NCI-H146 treated with DMSO at 0.1 percent for 48 hours (cell line): Measurements from ENCODE around the gene RAB23.

Source experiments
- DNase-seq: peaks from one replicate; lab custom pipeline; 2025; ENCODE audit not compliant: unreplicated experiment; lab: John Stamatoyannopoulos, UW

RAB23 gene

DNA sequence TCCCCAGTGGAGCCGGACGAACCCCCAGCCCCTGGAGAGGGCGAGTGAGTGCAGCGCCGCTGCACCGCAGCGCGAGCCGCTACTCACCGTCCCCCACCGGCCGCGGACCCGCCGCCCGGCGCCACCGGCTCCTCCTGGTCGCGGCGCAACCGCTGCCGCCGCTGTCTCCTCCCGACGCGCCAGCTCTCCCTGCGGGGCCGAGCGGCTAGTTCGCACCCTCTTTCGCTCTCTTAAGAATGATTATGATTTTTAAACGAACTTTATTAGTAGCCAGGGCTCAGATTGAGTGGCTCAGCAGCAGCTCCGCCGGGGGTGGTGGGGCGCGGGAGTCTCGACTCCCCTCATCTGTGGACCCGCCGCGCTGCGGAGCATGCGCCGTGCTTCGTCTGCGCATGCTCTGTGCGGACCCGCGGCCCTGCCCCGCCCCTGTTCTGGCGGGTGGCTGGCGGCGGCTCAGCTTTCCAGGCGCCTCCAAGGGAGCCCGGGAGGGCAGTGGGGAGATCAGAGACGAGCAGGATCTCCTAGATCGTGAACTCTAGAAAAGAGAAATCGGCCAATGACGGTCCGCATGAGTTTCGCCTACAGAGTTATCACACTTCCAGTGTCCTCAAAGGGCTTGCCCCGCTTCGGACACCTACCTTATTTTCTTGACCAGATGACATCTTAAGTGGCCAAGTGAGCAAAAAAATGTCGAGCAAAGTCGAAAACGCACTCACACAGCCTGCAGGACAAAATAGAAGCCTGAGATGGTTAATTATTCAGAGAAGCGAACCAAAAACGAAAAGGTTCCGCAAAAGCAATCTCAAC is at the start of gene RAB23:
RAB23 (minus strand) TSS at position 372 of the 807 bp plus-strand sequence. CDS start 11,927 bp downstream, outside the sequence.
- DNase-seq = peak; percentile 69

DNA sequence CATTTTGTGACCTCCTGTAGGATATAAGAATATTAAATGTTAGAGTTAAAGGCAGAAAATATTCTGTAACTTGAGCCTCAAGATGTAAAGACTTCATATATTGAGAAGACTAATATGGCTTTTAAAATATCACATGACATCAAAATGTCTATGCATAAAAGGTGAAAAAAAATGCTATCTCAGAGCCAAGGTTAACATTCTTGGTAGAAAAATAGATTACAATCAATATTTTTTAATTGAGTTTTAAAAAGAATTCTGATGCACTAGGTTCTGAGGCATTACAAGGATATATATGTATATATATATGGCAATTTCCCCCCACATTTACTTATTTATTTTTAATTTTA is 46.2 kb upstream of the RAB23 start:
- no peak for DNase-seq

DNA sequence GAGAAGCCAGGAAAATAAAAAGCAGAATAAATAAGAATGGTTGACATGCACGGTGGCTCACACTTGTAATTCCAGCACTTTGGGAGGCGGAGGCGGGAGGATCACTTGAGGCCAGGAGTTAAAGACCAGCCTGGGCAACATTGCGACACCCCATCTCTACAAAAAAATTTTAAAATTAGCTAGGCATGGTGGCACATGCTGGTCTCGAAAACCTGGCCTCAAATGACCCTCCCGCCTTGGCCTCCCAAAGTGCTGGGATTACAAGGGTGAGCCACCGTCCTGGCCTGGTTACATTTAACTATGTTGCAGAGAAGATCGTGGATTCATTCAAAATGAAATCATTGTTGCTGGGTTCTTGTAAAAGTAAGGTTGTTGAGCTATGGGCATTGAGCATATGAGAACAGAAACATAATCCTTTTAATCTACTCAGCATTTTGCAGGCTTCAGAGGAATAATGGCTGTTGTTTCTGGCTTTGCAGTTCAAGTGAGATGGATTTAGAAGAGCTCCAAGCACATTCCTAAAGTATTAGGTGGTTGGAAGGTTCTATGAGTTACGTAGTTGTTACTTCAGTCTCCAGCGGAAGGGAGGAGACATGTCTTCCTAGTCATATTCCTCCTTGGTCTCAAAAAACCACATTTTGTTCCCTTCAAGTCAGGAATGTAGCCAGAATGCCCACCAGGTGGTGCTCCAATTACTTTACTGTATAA is 45.6 kb upstream of the RAB23 start:
- DNase-seq = no peak

DNA sequence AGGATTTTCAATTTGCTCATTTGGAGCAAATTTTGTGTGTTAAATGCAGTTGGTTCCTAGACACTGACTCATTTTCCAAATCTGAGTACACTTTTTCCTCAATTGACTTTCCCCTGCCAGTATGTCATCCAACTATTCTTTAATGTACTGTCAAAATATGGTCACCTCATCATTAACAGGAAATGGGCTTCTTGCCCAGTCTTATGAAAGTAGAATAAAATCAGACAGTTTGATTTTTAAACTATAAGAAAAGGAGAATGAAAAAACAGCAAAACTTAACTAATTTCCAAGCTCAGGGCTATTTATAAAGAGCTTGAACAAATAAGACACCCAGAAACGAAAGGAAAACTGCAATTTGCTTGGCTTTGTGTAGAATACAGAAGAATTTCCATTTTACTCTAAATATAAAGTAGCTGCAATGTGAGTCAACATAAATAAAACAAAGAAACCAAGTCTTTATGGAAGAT is 43.7 kb upstream of the RAB23 start:
- no peak for DNase-seq

DNA sequence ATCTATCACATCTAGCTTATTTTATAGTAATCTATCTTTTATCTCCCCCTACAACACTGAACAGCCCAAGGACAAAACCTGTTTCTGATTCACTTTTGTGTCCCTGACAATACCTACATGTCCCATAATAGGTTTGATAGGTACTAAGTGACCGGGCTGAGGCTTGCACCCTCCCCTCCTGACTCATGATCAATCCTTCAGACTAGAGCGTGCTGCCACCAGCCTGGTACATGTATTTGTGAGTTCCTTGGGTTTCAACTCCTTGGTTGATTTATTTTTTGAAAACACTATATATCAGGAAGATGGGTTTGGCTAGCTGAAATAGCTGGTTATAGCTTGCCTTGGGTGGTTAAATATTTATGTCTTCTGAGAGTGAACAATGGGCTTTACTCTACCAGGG is 41.6 kb upstream of the RAB23 start:
- DNase-seq = no peak

DNA sequence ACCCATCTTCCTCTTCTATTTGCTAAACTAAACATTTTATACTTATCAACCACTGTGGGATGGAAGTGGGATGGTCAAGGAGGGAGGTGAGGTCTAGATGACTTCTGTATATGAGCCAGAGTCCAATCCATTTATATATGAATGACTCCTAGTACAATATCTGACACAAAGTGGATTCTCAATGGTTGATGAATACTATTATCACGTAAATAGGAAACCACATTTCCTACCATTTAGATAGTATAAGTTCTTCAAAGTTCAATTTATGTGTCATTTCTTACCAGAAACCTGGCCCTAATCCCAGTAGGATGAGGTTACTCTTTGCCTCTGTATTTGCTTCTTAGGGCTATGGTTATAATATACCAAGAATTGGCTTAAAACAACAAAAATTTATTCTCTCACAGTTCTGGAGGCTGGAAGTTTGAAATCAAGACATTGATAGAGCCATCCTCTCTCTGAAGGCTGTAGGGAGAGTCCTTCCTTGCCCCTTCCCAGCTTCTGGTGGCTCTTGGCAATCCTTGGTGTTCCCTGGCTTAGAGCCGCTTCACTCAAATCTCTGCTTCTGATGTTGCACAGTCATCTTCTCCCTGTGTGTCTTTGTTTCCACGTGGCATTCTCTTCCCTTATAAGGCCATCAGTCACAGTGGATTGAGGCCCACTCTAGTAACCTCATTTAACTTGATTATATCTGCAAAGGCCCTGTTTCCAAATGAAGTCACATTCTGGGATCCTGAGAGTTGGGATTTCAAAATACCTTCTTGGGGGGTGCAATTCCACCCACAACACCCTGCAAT is 41.0 kb upstream of the RAB23 start:
- DNase-seq = no peak

DNA sequence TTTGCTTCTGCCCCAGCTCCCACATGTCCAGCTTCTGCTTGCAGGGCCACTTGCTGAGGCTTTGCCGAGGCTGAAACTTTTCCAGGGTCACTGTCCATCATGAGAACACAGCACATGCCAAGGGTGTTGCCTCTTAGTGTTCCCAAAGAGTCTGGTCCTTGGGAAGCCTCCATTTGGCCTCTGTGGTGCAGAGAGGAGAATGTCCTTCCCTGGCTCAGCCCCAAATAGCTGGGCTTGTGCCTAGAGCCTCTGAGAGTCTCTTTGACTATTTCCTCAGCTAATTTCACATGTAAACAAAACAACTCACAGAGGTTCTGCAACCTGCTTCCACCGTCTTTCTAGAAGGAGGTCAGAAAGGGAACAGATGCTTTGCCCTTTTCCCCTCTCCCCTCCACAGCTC is 40.4 kb upstream of the RAB23 start:
- no peak for DNase-seq

DNA sequence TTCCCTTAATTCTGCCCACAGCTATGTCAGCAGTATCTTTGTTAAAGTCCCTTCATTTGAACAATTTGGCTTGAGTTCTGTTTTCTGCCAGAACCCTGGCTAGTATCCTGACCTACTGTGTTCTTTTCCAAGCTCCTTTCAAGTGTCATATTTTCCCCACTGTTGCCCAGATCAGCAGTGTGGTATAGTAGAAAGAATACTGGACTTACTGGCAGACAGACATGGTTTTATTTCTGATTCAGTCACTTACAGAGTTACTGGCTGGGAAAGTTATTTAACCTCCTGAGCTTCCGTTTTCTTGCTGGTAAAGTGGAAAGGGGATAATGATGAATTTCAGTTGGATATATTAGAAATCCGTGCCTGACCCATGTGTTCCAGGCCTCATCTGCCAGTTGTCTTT is 39.8 kb upstream of the RAB23 start:
- DNase-seq = no peak

DNA sequence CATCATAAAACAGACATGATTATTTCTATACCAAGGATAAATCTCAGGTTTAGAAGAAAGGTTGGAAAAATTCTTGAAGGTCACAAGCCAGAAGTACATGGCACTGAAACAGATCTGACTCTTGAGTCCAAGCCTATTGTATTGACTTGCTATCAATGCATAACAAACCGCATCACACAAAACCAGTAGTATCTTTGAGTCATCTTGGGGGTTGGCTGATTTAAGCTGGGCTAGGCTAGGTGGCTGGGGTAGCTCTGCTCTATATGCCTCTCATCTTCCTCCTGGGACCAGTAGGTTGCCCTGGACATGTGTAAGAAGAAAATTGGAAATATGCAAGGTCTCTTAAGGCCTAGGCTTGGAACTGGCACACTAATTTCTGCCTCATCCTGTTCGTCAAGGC is 37.0 kb upstream of the RAB23 start:
- no peak for DNase-seq

DNA sequence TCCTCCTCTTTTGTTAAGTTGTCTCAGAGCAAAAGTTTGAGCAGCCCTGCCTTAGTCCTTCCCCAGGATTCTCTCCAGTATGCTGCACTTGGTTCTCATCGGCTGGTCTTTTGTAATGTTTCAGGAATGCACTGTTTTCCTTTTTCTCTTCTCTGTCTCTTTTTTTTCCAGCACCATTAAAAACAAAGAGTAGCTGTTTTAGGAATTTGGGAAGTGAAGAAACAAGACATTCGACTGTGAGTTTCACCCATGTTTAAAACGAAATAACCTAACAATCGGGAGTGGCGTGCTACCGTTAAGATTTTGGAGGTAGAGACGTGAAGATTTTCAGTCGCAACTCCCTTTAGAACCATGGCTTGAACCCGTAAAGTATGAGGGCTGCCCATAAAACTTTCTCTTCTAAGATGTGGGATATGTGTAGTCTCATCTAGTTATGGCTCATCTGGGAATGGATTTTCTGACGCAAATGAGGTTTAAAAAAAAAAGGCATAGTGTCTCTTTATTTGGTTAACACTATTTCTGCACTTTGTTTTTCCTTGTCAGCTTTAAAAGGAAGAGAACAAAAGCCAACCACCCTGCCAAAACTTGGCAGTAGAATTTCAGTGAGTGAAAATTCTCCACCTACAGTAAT is 35.9 kb upstream of the RAB23 start:
- no peak for DNase-seq

DNA sequence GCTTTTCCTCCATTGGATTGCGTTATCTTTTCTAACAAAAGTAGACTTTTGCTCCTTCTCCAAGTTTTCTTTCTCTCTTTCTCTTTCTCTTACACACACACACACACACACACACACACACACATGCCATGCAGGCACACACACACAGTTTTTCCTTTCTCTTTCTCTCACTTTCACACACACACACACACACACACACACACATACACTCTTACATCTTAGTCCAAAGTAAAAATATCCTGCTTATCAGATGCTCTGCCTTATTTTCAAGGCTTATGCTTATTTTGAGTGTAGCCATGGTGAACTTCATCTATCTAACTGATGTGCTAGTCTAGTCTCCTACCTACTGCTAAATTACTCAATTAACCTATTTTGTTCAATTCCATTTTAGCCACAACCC is 34.4 kb upstream of the RAB23 start:
- DNase-seq = no peak

DNA sequence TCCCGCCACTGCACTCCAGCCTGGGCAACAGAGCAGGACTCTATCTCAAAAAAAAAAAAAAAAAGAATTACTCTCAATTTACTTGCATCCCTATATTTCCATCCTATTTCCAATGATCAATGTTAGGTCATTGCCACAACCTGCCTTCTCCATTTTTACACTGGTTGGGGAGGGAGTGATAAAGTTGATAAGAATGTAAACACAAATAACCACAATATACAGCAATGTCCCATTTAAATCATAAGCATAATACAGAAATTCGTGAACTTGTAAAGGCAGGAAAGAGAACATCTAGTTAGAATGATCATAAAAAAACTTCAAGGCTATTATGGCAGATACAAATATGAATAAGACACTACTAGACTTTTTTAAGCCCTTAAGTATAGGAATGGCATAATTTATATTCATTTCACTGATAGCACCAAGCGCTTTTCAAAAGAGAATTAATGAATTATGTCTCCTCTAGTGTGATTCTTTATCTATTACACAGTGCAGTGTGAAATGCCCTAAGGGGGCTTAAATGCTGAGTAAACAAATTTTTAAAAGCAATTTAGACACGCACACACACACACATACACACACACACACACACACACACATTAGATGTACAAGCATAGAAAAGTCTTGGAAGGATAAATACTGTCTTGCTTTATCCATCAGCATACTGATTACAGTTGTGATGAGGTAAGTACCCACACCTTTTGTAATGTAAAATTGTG is 33.5 kb upstream of the RAB23 start:
- no peak for DNase-seq

DNA sequence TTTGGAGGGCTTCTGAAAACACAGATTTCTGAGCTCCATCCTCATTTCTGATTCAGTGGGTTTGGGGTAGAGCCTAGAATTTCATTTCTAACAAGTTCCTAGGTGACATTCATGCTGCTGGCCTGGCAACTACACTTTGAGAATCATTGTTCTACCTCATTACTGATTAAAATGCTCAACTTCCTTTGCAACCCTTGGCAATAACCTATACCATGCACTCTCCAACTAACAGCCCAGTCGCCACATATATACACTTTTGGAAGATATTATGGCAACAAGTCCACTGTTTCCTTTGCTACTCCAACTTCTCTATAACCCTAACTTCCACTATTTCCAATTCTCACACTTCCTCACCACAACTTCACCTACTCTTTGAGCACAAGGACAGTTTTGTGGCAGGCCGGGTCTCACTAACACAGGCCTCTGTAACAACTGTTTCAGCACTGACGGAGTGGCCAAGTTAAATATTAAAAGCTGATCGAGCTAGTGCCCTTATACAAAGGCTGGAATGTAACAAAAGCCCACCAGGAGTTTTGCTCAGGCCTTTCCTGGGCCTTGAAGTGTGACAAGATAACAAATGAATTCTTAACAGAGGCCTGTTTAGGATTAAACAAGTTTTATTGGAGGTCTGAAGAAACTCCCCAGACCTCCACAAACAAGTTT is 32.1 kb upstream of the RAB23 start:
- no peak for DNase-seq

DNA sequence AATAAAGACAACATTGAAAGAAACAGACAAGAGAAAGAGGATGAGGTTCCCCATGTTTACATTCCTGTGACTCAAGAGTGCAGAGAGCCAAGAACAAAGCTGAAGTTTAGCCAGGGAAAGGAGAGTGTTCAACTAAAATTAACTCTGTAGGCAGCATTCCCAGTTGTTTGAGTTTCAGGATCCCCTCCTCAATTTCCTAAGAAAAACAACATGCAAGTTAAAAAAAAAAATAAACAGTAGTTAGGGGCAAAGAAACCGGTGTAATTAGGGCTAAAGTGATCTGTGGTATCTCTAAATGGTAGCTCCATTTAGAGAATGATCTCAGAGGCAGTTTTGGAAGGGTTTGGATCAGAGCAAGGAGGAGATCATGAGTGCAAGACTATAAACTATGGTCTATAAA is 30.9 kb upstream of the RAB23 start:
- no peak for DNase-seq

DNA sequence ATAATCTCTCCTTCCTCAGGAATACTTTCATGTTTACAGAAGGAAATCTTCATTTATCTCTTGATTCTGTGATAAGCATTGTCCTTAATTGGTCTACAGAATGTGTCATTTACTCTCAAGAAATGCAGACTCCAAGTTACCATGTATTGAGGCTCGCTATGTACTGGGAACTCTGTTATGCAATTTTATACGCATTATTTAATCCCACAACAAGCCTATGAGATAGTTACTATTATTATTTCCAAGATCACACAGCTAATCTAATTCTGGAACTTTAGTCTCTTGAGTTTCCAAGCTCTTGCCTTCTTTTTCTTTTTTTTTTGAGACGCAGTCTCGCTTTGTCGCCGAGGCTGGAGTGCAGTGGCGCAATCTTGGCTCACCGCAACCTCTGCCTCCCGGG is 30.0 kb upstream of the RAB23 start:
- no peak for DNase-seq

DNA sequence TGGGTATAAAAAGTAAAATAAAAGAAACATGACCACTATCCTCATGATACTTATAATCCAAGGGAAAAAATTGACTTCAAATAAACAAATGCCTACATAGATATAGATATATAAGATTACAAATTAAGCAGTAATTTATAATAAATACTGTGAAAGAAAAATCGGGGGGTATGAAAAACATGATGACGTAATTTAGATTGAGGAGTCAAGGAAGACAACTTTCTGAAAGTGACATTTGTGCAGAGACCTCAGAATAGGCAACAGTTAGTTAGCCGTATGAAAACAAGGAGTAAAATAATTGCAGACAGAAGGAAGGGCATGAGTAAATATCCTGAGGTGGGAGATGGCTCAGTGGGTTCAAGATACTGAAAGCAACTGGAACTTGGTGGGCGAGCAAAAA is 28.2 kb upstream of the RAB23 start:
- no peak for DNase-seq

DNA sequence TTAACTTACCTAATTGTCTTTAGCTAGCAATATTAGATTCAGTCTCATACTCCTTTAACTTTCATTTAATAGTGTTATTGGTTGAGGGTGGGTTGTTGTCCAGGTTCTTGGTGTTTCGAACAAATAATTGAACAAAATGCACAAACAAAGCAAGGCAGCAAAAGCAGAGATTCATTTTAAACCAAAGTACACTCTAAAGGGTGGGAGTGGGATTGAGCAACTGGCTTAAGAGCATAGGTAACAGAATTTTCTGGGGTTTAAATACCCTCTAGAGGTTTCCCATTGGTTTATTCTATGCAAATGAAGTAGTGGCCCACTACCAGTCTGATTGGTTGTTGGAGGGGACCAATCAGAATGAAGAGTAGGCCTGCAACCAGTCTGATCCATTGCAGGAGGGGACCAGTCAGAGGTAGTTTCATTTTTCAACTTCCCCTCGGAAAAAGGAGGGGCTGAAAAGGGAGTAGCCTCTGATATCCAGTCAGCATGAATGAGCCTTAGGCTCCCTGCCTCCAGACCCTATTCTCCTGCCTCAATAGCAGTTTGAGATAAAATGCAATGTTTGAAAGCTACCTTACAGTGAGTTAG is 26.3 kb upstream of the RAB23 start:
- DNase-seq = no peak

DNA sequence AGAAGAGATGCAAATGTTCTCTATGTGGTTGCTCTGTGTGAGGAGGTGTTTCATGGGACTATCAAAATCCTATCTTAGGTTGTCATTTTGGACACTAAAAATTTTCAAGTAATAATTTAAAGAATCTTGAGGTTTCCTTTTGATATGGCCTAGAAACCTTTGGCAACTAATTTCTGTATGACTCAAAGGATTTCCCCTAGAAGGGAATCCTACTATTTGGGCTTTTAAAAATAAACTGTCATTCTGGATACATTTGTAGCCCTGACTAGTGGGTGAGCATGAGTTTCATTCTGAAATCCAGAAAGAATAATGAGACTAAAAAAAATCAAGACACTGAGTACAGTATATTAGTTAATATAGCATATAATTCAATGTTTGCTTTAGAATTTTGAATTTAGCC is 25.5 kb upstream of the RAB23 start:
- no peak for DNase-seq

DNA sequence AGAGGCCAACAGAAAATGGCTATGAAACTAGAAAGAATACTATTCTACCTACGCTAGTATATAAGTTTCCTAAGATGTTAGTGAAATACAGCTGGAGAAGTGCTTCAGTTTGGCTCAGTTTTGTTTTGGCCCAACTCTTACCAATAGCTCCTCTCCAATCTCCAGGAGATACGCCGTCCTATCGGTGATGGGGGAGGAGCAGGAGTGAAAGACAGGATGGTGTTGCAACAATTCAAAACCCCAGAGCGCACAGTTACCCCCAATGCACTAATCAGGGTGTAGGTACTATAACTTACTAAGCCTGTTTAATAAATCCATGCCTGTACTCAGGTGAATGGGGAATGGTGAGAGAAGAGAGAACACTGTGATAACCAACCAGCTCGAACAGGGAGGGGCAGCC is 24.2 kb upstream of the RAB23 start:
- DNase-seq = no peak

DNA sequence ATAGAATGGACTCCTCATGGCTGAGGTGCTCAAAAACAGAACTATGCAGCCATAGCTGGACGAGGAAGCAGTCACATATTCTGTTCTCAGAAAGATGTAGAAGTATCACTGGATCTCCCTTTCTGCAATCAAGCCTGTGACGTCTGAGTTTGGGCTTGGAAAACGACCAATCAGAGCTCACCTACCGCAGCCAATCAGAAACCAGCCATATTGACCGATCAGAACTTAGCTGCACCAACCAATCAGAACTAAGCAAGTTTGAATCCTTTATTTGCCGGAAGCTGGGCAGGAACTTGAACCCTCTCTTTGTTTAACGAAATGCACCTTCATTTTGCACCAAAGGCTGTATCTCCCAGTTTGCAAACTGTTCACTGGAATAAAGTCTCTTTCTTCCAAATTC is 21.8 kb upstream of the RAB23 start:
- no peak for DNase-seq
